Ovary (tissue), 3 donors: ENCODE data around the gene RINT1.

Experiments
- CTCF ChIP-seq, 3 donors: fragments of 450-650 bp in 2 of 3; fragments of 200-600 bp in 1 of 3; IDR thresholded peaks; one replicate each; pipeline versions ENCODE4 v1.5.1 to v1.8.0; 2016 to 2022; ENCODE audit warnings: antibody characterized with exemption in 3 of 3, mild to moderate bottlenecking in 1 of 3
- POLR2A ChIP-seq: fragments of 450-650 bp; IDR thresholded peaks from one replicate; pipeline ENCODE4 v1.6.1; 2017; ENCODE audit warnings: antibody characterized with exemption, mild to moderate bottlenecking, moderate library complexity
- donor health status: DM: no; HTN: no; CAD: no.

DNA sequence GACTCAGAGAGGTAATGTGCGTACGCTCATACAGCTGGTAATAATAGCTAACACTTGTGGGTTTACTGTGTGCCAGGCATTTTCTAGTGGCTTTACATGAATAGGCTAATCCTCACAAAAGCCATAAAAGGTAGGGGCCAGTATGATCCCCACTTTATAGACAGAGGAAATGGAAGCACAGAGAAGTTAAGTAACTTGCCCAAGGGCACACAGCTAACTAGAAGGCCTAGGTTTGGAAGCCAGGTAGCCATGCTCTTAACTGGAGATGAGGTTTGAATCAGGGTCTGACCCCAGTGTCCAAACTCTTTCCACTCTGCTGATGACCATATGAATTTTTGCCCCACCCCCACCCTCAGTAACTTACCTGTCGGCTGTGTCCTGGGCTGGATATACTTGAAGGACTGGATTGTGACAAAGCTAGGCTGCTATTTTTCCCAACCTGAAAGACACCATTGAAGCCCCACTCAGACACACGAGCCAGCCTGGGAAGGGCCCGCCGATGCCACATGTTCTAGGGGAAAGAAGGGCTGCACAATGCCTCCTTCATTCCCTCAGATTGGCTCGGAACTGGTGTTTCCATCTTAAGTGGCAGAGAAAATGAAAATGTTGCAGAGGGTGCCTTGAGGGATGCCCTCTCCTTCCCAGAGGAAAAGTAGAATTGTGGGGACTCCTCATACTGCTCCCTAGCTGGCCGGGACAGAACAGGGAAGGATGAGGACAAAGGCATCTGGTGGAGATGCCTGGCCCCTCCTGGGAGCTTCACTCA lies 78.3 kb downstream of the RINT1 start:
- TF ChIP-seq POLR2A (no peak), CTCF (IDR thresholded peaks at IDR 0.05) (no peak)
